Liver (tissue), 9 donors: ENCODE measurements around the gene CFDP1. TPM values are rescaled to one million over a fixed set of nuclear protein-coding genes. Genes with fewer than 3 reads are reported as not detected.

Source experiments
- DNase-seq: peaks from one replicate; pipeline ENCODE4 v3.0.0-alpha.2; 2017; ENCODE audit warnings: low spot score
- H3K27ac ChIP-seq, 2 donors: one replicate each; pipeline ENCODE4 v1.7.0; 2013; ENCODE audit warnings: inconsistent platforms in 2 of 2, low read length in 2 of 2, control low read depth in 1 of 2, low read depth in 1 of 2, mild to moderate bottlenecking in 1 of 2
- H3K27me3 ChIP-seq, 4 donors: one replicate each; pipeline versions ENCODE4 v1.6.1 to v1.7.0; 2013; ENCODE audit warnings: low read length in 3 of 4, inconsistent platforms in 1 of 4, mild to moderate bottlenecking in 1 of 4, moderate library complexity in 1 of 4; ENCODE audit not compliant: control insufficient read depth in 4 of 4, insufficient read depth in 4 of 4
- H3K36me3 ChIP-seq, 4 donors: one replicate each; pipeline versions ENCODE4 v1.6.1 to v1.7.0; 2013; ENCODE audit warnings: low read length in 3 of 4, mild to moderate bottlenecking in 3 of 4, low read depth in 1 of 4, moderate library complexity in 1 of 4; ENCODE audit not compliant: control insufficient read depth in 4 of 4, insufficient read depth in 3 of 4
- H3K4me1 ChIP-seq, 4 donors: one replicate each; pipeline versions ENCODE4 v1.6.1 to v1.7.0; 2013; ENCODE audit warnings: low read length in 3 of 4, mild to moderate bottlenecking in 3 of 4, moderate library complexity in 1 of 4; ENCODE audit not compliant: control insufficient read depth in 4 of 4, insufficient read depth in 4 of 4
- H3K4me3 ChIP-seq, 3 donors: one replicate each; pipeline versions ENCODE4 v1.6.1 to v1.7.0; 2013; ENCODE audit warnings: low read length in 3 of 3, control low read depth in 1 of 3, low read depth in 1 of 3, mild to moderate bottlenecking in 1 of 3
- H3K9ac ChIP-seq, 2 donors: one replicate each; pipeline ENCODE4 v1.7.0; 2013; ENCODE audit warnings: low read length in 2 of 2, mild to moderate bottlenecking in 2 of 2, moderate library complexity in 2 of 2, control low read depth in 1 of 2, low read depth in 1 of 2
- H3K9me3 ChIP-seq, 4 donors: one replicate each; pipeline versions ENCODE4 v1.6.1 to v1.7.0; 2013; ENCODE audit warnings: low read length in 3 of 4; ENCODE audit not compliant: control insufficient read depth in 4 of 4
- FOXA1 ChIP-seq: IDR thresholded peaks from 2 replicates; pipeline ENCODE4 v1.6.1; 2016; ENCODE audit warnings: antibody characterized with exemption
- FOXA2 ChIP-seq: IDR thresholded peaks from 2 replicates; pipeline ENCODE4 v1.6.1; 2016; ENCODE audit warnings: antibody characterized with exemption
- HNF4A ChIP-seq, 2 donors: conservative IDR thresholded peaks; 2 replicates each; pipeline ENCODE4 v1.6.1; 2016; ENCODE audit warnings: antibody characterized with exemption in 2 of 2, mild to moderate bottlenecking in 2 of 2
- HNF4G ChIP-seq: IDR thresholded peaks from 2 replicates; pipeline ENCODE4 v1.6.1; 2016; ENCODE audit warnings: antibody characterized with exemption
- JUND ChIP-seq, 2 donors: IDR thresholded peaks; 2 replicates each; pipeline ENCODE4 v1.6.1; 2016; ENCODE audit warnings: antibody characterized with exemption in 2 of 2
- NR2F2 ChIP-seq: IDR thresholded peaks from 2 replicates; pipeline ENCODE4 v1.6.1; 2016; ENCODE audit warnings: antibody characterized with exemption
- RXRA ChIP-seq, 2 donors: IDR thresholded peaks; 2 replicates each; pipeline ENCODE4 v1.6.1; 2017 to 2018; ENCODE audit warnings: antibody characterized with exemption in 2 of 2, mild to moderate bottlenecking in 1 of 2
- SP1 ChIP-seq: IDR thresholded peaks from 2 replicates; pipeline ENCODE4 v1.6.1; 2018; ENCODE audit warnings: antibody characterized with exemption, mild to moderate bottlenecking
- TAF1 ChIP-seq: conservative IDR thresholded peaks from 2 replicates; pipeline ENCODE4 v1.6.1; 2016; ENCODE audit warnings: antibody characterized with exemption, mild to moderate bottlenecking
- YY1 ChIP-seq: IDR thresholded peaks from 2 replicates; pipeline ENCODE4 v1.6.1; 2016; ENCODE audit warnings: antibody characterized with exemption, mild to moderate bottlenecking
- WGBS: extraction: QIAGEN DNeasy Blood & Tissue Kit; methylation state at CpG from one replicate; pipeline ENCODE4 v1.1.7; 2013; 5-methylcytosine and 5-hydroxymethylcytosine counted together
- polyA plus RNA-seq, 2 donors: library from polyadenylated mRNA; stranded (reverse) in 1 of 2; unstranded in 1 of 2; fragments of 200-250 nt in 1 of 2; fragments of >200 nt in 1 of 2; fragmentation: Nextera tagmentation in 1 of 2; extraction: Ambion mirVana in 1 of 2; gene quantifications; one replicate each; pipeline versions ENCODE4 v1.2.1 to v1.2.3, GENCODE V29; 2013 to 2015
- total RNA-seq, 2 donors: library from RNA; depleted of rRNA; stranded (reverse); fragments of >200 nt; gene quantifications; one replicate each; pipeline ENCODE4 v1.2.3, GENCODE V29; 2014
- TF ChIP-seq, protein P1 (sequence below): IDR thresholded peaks from 2 replicates; pipeline ENCODE4 v1.6.1; 2016; ENCODE audit warnings: antibody characterized with exemption, mild to moderate bottlenecking
- TF ChIP-seq, protein P2 (sequence below): IDR thresholded peaks from 2 replicates; pipeline ENCODE4 v1.6.1; 2016; ENCODE audit warnings: antibody characterized with exemption
- TF ChIP-seq, protein P3 (sequence below): fragments of 150-350 bp; IDR thresholded peaks from 2 replicates; pipeline ENCODE4 v1.5.1; 2017; ENCODE audit warnings: improper control_type of control experiment, low read depth, low read length; ENCODE audit not compliant: missing input control
- TF ChIP-seq, protein P4 (sequence below): IDR thresholded peaks from 2 replicates; pipeline ENCODE4 v1.6.1; 2016; ENCODE audit warnings: antibody characterized with exemption
- donor health status: healthy.
- donor health status: healthy.
- donor health status: healthy.
- donor health status: healthy.
- donor health status: healthy.

Gene CFDP1
- total and polyA plus RNA-seq, 4 donors = 20.5 to 49.2 (median 33.9) TPM

DNA sequence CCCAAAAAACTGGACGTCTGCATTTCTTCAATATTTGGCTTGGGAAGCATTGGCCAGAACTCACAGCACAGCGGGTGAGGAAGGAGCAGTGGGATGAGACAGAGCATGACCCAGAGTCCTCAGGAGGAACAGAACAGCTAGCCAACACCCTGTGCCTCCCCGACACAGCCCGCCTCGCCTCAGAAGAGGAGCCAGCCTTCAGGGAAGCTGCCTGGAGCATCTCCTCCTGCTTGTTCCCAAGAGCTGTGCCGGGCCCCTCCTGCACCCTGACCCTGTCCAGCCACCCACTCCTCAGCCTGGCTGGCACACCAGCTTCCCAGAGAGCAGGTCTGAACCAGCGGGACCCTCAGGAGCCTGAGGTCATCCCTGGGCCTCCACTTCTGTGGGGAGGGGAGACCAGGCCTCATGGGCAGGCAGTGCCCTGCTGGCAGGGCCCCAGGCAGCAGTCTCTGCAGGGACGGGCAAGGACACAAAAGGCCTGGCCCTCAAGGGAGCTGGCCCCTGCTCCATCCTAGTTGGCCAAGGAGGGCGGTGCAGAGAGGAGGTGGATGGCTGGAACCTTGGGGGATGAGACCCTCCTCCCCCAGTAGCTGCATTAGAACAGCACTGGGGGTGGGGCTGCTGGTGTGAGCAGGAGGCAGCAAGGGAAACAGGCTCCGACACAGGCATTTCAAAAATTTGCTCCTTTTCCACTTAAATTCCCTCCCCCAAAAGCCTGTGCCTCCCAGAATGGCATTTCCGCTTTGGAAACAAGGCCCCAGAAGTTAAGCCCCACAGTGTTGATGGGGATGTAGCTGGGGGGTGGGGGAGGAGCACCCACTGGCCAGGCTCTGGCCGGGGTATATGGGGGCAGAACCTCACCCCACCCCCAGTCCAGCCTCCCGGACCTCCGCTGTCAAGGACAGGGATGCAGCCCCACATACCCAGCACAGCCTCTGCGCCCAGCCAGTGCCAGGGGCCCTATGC is 180.1 kb downstream of the CFDP1 start:
- 74% methylated on average over 15 of the region's 15 CpGs for WGBS
- Histone ChIP-seq H3K36me3 (no peaks in the 10 kb centered on the region), H3K4me1 (peaks cover 22 to 74% (median 41%) of the 10 kb centered on the region in 4 donors), H3K9ac (no peak overlapping the region), H3K27me3 (no peaks in the 10 kb centered on the region), H3K4me3 (no peak overlapping the region), H3K9me3 (no peaks in the 10 kb centered on the region), H3K27ac (peak overlapping the region; percentile 58 to 74)
- no peak for DNase-seq
- TF ChIP-seq FOXA2 (no peak), NR2F2 (peak; percentile 60)
- TF ChIP-seq, protein P1, sequence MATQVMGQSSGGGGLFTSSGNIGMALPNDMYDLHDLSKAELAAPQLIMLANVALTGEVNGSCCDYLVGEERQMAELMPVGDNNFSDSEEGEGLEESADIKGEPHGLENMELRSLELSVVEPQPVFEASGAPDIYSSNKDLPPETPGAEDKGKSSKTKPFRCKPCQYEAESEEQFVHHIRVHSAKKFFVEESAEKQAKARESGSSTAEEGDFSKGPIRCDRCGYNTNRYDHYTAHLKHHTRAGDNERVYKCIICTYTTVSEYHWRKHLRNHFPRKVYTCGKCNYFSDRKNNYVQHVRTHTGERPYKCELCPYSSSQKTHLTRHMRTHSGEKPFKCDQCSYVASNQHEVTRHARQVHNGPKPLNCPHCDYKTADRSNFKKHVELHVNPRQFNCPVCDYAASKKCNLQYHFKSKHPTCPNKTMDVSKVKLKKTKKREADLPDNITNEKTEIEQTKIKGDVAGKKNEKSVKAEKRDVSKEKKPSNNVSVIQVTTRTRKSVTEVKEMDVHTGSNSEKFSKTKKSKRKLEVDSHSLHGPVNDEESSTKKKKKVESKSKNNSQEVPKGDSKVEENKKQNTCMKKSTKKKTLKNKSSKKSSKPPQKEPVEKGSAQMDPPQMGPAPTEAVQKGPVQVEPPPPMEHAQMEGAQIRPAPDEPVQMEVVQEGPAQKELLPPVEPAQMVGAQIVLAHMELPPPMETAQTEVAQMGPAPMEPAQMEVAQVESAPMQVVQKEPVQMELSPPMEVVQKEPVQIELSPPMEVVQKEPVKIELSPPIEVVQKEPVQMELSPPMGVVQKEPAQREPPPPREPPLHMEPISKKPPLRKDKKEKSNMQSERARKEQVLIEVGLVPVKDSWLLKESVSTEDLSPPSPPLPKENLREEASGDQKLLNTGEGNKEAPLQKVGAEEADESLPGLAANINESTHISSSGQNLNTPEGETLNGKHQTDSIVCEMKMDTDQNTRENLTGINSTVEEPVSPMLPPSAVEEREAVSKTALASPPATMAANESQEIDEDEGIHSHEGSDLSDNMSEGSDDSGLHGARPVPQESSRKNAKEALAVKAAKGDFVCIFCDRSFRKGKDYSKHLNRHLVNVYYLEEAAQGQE = no peak
- TF ChIP-seq, protein P2, sequence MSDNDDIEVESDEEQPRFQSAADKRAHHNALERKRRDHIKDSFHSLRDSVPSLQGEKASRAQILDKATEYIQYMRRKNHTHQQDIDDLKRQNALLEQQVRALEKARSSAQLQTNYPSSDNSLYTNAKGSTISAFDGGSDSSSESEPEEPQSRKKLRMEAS = no peak

DNA sequence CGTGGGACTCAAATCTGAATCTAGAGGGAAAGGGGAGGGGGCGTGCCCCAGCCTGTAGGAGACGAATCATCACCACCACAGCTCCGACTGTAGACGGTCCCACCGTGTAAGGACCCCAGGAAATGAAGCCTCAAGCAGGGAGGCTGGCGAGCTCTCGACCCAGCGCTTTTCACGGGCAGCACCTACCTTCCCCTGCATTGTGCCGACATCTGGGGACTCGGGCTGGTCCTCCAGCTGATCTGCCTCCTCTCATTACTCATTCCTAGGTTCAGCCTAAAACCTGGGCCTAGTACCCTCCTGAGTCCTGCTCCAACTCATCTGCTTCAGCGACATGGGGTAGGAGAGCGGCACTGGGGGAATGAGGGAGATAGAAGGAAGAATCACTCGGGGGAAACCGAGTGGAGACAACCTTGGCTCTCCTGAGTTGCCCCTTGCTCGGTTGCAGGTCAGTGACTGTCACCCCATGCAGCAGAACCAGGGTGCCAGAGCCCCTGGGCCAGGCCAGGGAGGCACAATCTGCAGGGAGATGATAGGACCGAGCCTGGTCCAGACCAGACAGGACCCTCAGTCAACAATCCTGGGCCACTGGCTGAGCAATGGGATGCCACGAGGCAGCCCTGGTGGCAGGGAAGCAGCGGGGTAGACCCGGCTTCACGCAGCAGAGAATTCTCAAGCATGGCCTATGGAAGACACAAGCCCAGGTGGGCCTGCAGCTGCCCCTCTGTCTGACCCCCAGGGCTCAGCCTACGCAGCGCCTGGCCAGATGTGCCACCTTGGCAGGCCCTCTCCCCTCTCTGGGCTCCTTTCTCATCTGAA is 181.0 kb downstream of the CFDP1 start:
- no peaks in the 10 kb centered on the region for H3K36me3 ChIP-seq
- peaks cover 23 to 83% (median 46%) of the 10 kb centered on the region in 4 donors for H3K4me1 ChIP-seq
- WGBS = 74% methylated on average over 24 of the region's 24 CpGs
- H3K27me3 ChIP-seq = no peaks in the 10 kb centered on the region
- no peak for DNase-seq
- no peak overlapping the region for H3K9ac ChIP-seq
- H3K27ac ChIP-seq = peak overlapping the region; percentile 58 to 74
- H3K4me3 ChIP-seq = no peak overlapping the region
- no peaks in the 10 kb centered on the region for H3K9me3 ChIP-seq
- TF ChIP-seq FOXA1 = no peak
- no peak for TF ChIP-seq FOXA2
- TF ChIP-seq SP1 = no peak
- TF ChIP-seq HNF4A (conservative IDR thresholded peaks at IDR 0.05) = no peak
- no peak for TF ChIP-seq YY1
- TF ChIP-seq, protein P2 = no peak
- TF ChIP-seq, protein P3, sequence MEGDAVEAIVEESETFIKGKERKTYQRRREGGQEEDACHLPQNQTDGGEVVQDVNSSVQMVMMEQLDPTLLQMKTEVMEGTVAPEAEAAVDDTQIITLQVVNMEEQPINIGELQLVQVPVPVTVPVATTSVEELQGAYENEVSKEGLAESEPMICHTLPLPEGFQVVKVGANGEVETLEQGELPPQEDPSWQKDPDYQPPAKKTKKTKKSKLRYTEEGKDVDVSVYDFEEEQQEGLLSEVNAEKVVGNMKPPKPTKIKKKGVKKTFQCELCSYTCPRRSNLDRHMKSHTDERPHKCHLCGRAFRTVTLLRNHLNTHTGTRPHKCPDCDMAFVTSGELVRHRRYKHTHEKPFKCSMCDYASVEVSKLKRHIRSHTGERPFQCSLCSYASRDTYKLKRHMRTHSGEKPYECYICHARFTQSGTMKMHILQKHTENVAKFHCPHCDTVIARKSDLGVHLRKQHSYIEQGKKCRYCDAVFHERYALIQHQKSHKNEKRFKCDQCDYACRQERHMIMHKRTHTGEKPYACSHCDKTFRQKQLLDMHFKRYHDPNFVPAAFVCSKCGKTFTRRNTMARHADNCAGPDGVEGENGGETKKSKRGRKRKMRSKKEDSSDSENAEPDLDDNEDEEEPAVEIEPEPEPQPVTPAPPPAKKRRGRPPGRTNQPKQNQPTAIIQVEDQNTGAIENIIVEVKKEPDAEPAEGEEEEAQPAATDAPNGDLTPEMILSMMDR = no peak
- TF ChIP-seq, protein P4, sequence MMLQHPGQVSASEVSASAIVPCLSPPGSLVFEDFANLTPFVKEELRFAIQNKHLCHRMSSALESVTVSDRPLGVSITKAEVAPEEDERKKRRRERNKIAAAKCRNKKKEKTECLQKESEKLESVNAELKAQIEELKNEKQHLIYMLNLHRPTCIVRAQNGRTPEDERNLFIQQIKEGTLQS = no peak
- no peak for TF ChIP-seq TAF1
- no peak for TF ChIP-seq HNF4G
- TF ChIP-seq JUND (IDR thresholded peaks at IDR 0.05) = no peak
- TF ChIP-seq RXRA (IDR thresholded peaks at IDR 0.05) = no peak
